A549 (cell line): ENCODE data around the gene SAMD4B. TPM values are rescaled to one million over a fixed set of nuclear protein-coding genes. Genes with fewer than 3 reads are reported as not detected.

Experiments
- ATAC-seq, 2 experiments: fragments of 200-7000 bp in 1 of 2; fragments of >200 bp in 1 of 2; cut with Nextera tagmentation in 1 of 2; cut with Tn5 transposase in 1 of 2; 3 replicates each; pipeline versions ENCODE4 v1.8.0 to v1.9.1; 2018 to 2020; ENCODE audit warnings: mild to moderate bottlenecking in 1 of 2, moderate library complexity in 1 of 2
- CTCF ChIA-PET: fragments of 300-600 bp; sonication (Branson Sonifier 250); formaldehyde crosslinking; extraction: SDS; loops from one replicate; lab custom pipeline; 2021; ENCODE audit warnings: antibody characterized with exemption, inconsistent platforms; lab: Yijun Ruan, JAX
- POLR2A ChIA-PET: fragments of 350-600 bp; formaldehyde crosslinking; extraction: SDS; loops from one replicate; lab custom pipeline; 2021; ENCODE audit warnings: antibody characterized with exemption, inconsistent platforms; lab: Yijun Ruan, JAX
- DNase-seq, 2 experiments: peaks; one replicate each; pipeline versions ENCODE4 v3.0.0 to v3.0.0-alpha.2; 2011 to 2016; ENCODE audit warnings: low read depth in 1 of 2, low spot score in 1 of 2
- FAIRE-seq: peaks from 2 replicates; lab custom pipeline; 2011; peaks lifted over from hg19 to GRCh38; lab: Jason Lieb, UNC
- H3K27ac ChIP-seq, 2 experiments: fragments of >200 bp; sonication (Bioruptor Twin); formaldehyde crosslinking; 3 replicates each; pipeline ENCODE4 v1.5.1; 2016 to 2017
- H3K4me1 ChIP-seq: fragments of >200 bp; sonication (Bioruptor Twin); formaldehyde crosslinking; 3 replicates; pipeline ENCODE4 v1.6.1; 2016
- H3K4me2 ChIP-seq: fragments of >200 bp; sonication (Bioruptor Twin); formaldehyde crosslinking; 3 replicates; pipeline ENCODE4 v1.6.1; 2016
- H3K4me3 ChIP-seq: fragments of >200 bp; sonication (Bioruptor Twin); formaldehyde crosslinking; 3 replicates; pipeline ENCODE4 v1.5.1; 2016
- H3K9me3 ChIP-seq: fragments of >200 bp; sonication (Bioruptor Twin); formaldehyde crosslinking; 3 replicates; pipeline ENCODE4 v1.6.1; 2016
- ATOH8 ChIP-seq: fragments of 250-450 bp; sonication (Bioruptor Pico); IDR thresholded peaks from 2 replicates; pipeline ENCODE4 v1.5.0; 2020; ENCODE audit warnings: low read depth, mild to moderate bottlenecking, moderate library complexity
- BHLHE40 ChIP-seq: IDR thresholded peaks from 2 replicates; pipeline ENCODE4 v1.6.1; 2012; ENCODE audit warnings: low read depth, low read length, inconsistent platforms
- CBX2 ChIP-seq: fragments of 200-600 bp; sonication (generic); IDR thresholded peaks from 2 replicates; pipeline ENCODE4 v1.6.1; 2016; ENCODE audit warnings: low read depth, mild to moderate bottlenecking, borderline replicate concordance
- CBX8 ChIP-seq: fragments of 200-600 bp; sonication (generic); IDR thresholded peaks from 2 replicates; pipeline ENCODE4 v1.6.1; 2016
- CHD4 ChIP-seq: fragments of 200-600 bp; sonication (generic); IDR thresholded peaks from 2 replicates; pipeline ENCODE4 v1.6.1; 2016; ENCODE audit warnings: antibody characterized with exemption, mild to moderate bottlenecking, borderline replicate concordance
- EP300 ChIP-seq, 2 experiments: fragments of >200 bp; sonication (Bioruptor Twin); formaldehyde crosslinking; IDR thresholded peaks; 2 replicates in 1 of 2; 3 replicates in 1 of 2; pipeline ENCODE4 v1.6.1; 2016 to 2017
- ESRRA ChIP-seq: fragments of 150-350 bp; IDR thresholded peaks from 2 replicates; pipeline ENCODE4 v1.6.1; 2014; ENCODE audit warnings: mild to moderate bottlenecking, low read length, borderline replicate concordance
- FOSL2 ChIP-seq, 2 experiments: fragments of 450-650 bp in 1 of 2; fragments of >200 bp in 1 of 2; sonication (Bioruptor Twin) in 1 of 2; formaldehyde crosslinking; IDR thresholded peaks; 2 replicates each; pipeline versions ENCODE4 v1.5.0 to v1.6.1; 2016 to 2020; ENCODE audit warnings: mild to moderate bottlenecking in 1 of 2, moderate library complexity in 1 of 2
- FOXS1 ChIP-seq: fragments of 250-450 bp; sonication (Bioruptor Pico); IDR thresholded peaks from 2 replicates; pipeline ENCODE4 v1.5.0; 2020; ENCODE audit warnings: mild to moderate bottlenecking, moderate library complexity
- HDAC2 ChIP-seq: fragments of 200-600 bp; sonication (generic); IDR thresholded peaks from 2 replicates; pipeline ENCODE4 v1.6.1; 2016
- HEYL ChIP-seq: fragments of 250-450 bp; sonication (Bioruptor Pico); IDR thresholded peaks from 2 replicates; pipeline ENCODE4 v1.8.0; 2021; ENCODE audit warnings: mild to moderate bottlenecking, moderate library complexity
- HMGXB4 ChIP-seq: fragments of 250-450 bp; sonication (Bioruptor Pico); IDR thresholded peaks from 2 replicates; pipeline ENCODE4 v1.5.0; 2021; ENCODE audit warnings: mild to moderate bottlenecking, moderate library complexity, borderline replicate concordance
- HOXB13 ChIP-seq: fragments of 250-450 bp; sonication (Bioruptor Pico); IDR thresholded peaks from 2 replicates; pipeline ENCODE4 v1.5.0; 2020; ENCODE audit warnings: low read depth, mild to moderate bottlenecking, moderate library complexity
- HOXB5 ChIP-seq: fragments of 250-450 bp; sonication (Bioruptor Pico); IDR thresholded peaks from 2 replicates; pipeline ENCODE4 v1.5.0; 2020; ENCODE audit warnings: mild to moderate bottlenecking, moderate library complexity
- JUN ChIP-seq, 2 experiments: fragments of >200 bp; sonication (Bioruptor Twin); formaldehyde crosslinking; IDR thresholded peaks; 2 replicates in 1 of 2; 3 replicates in 1 of 2; pipeline ENCODE4 v1.6.1; 2016 to 2017
- JUNB ChIP-seq: fragments of >200 bp; sonication (Bioruptor Twin); formaldehyde crosslinking; IDR thresholded peaks from 2 replicates; pipeline ENCODE4 v1.6.1; 2016
- KDM1A ChIP-seq: fragments of 200-600 bp; sonication (generic); IDR thresholded peaks from 2 replicates; pipeline ENCODE4 v1.6.1; 2016; ENCODE audit warnings: low read depth, mild to moderate bottlenecking
- MAFK ChIP-seq: fragments of 450-650 bp; IDR thresholded peaks from 2 replicates; pipeline ENCODE4 v1.6.1; 2014; ENCODE audit not compliant: partially characterized antibody
- MAZ ChIP-seq: fragments of 150-350 bp; IDR thresholded peaks from 2 replicates; pipeline ENCODE4 v1.6.1; 2014; ENCODE audit warnings: antibody characterized with exemption, low read depth, low read length, borderline replicate concordance
- MYC ChIP-seq: IDR thresholded peaks from 2 replicates; pipeline ENCODE4 v1.6.1; 2012; ENCODE audit warnings: mild to moderate bottlenecking, inconsistent platforms, low read length, improper control_type of control experiment, borderline replicate concordance
- NFE2L2 ChIP-seq: fragments of 150-350 bp; conservative IDR thresholded peaks from 2 replicates; pipeline ENCODE4 v1.6.1; 2014; ENCODE audit warnings: low read length
- NPAS2 ChIP-seq: fragments of 250-450 bp; sonication (Bioruptor Pico); IDR thresholded peaks from 2 replicates; pipeline ENCODE4 v1.8.0; 2022; ENCODE audit warnings: mild to moderate bottlenecking, moderate library complexity, borderline replicate concordance
- POLR2A ChIP-seq: IDR thresholded peaks from 2 replicates; pipeline ENCODE4 v1.6.1; 2012; ENCODE audit warnings: mild to moderate bottlenecking, low read length
- RCOR1 ChIP-seq: fragments of 150-350 bp; IDR thresholded peaks from 2 replicates; pipeline ENCODE4 v1.6.1; 2014; ENCODE audit warnings: antibody characterized with exemption, low read length, low read depth
- RFX5 ChIP-seq: fragments of 450-650 bp; IDR thresholded peaks from 2 replicates; pipeline ENCODE4 v1.7.1; 2014; ENCODE audit warnings: antibody characterized with exemption, mild to moderate bottlenecking, moderate library complexity
- RNF2 ChIP-seq: fragments of 200-600 bp; sonication (generic); IDR thresholded peaks from 2 replicates; pipeline ENCODE4 v1.6.1; 2016; ENCODE audit warnings: low read depth, mild to moderate bottlenecking, antibody characterized with exemption, moderate library complexity, borderline replicate concordance
- SMC3 ChIP-seq: fragments of >200 bp; sonication (Bioruptor Twin); formaldehyde crosslinking; IDR thresholded peaks from 3 replicates; pipeline ENCODE4 v1.6.1; 2018; ENCODE audit warnings: inconsistent platforms
- SREBF2 ChIP-seq: fragments of 450-650 bp; IDR thresholded peaks from 2 replicates; pipeline ENCODE4 v1.6.1; 2014; ENCODE audit warnings: mild to moderate bottlenecking, moderate library complexity
- TFCP2L1 ChIP-seq: fragments of 250-450 bp; sonication (Bioruptor Pico); IDR thresholded peaks from 2 replicates; pipeline ENCODE4 v1.5.0; 2021; ENCODE audit warnings: mild to moderate bottlenecking
- TP53 ChIP-seq: fragments of 250-450 bp; sonication (Bioruptor Pico); IDR thresholded peaks from 2 replicates; pipeline ENCODE4 v1.5.0; 2021; ENCODE audit warnings: mild to moderate bottlenecking, moderate library complexity
- ZC3H11A ChIP-seq: fragments of 450-650 bp; IDR thresholded peaks from 2 replicates; pipeline ENCODE4 v1.6.1; 2014; ENCODE audit warnings: antibody characterized with exemption, mild to moderate bottlenecking
- ZFP36 ChIP-seq: fragments of 450-650 bp; IDR thresholded peaks from 2 replicates; pipeline ENCODE4 v1.6.1; 2014; ENCODE audit warnings: borderline replicate concordance; ENCODE audit not compliant: partially characterized antibody
- ZNF302 ChIP-seq: fragments of 250-450 bp; sonication (Bioruptor Pico); IDR thresholded peaks from 2 replicates; pipeline ENCODE4 v1.9.0; 2021; ENCODE audit warnings: inconsistent platforms, mild to moderate bottlenecking, moderate library complexity
- WGBS: methylation state at CpG from one replicate; pipeline ENCODE4 v1.1.6; 2017; ENCODE audit errors: missing lambda C conversion rate; 5-methylcytosine and 5-hydroxymethylcytosine counted together
- polyA plus RNA-seq, 4 experiments: library from polyadenylated mRNA; depleted of rRNA in 3 of 4; stranded (reverse); fragments of >200 nt; fragmentation: RNase III in 1 of 4; extraction: RNeasy Plus Mini Kit Qiagen cat#74134 plus additional on column Dnase treatment in 1 of 4; gene quantifications; 2 replicates in 3 of 4; 3 replicates in 1 of 4; pipeline ENCODE4 v1.2.3, GENCODE V29; 2011 to 2017
- TF ChIP-seq, protein P1 (sequence below): IDR thresholded peaks from 2 replicates; pipeline ENCODE4 v1.6.1; 2012; ENCODE audit warnings: low read depth, borderline replicate concordance
- TF ChIP-seq, protein P2 (sequence below): IDR thresholded peaks from 2 replicates; pipeline ENCODE4 v1.6.1; 2012
- TF ChIP-seq, protein P3 (sequence below): fragments of 150-350 bp; IDR thresholded peaks from 2 replicates; pipeline ENCODE4 v1.6.1; 2014; ENCODE audit warnings: low read depth, mild to moderate bottlenecking, low read length

Gene SAMD4B
- polyA plus RNA-seq, 2 of the 4 experiments (the other 2 are of a cell fraction) = 82.1 to 118 TPM

- FAIRE-seq (peak; percentile 96), DNase-seq (peak; percentile 98 to 99), ATAC-seq (peak; percentile 52 to 84)
- peaks cover 56% of the 10 kb centered on the region for H3K4me1 ChIP-seq
- ChIA-PET POLR2A (interaction anchor here (0.6 to 3.8 kb wide), 12 partner anchors 10 to 823 kb away, joined by 3 to 122 read pairs (median 8); partner anchors contain the start of genes FBXO17, PLEKHG2, RPS16 and SAMD4B), CTCF (interaction anchor here (0.5 to 21.4 kb wide), 75 partner anchors 7 to 995 kb away, joined by 3 to 484 read pairs (median 4); partner anchors contain the start of genes DLL3, EID2, EID2B and FAM98C)
- H3K27ac ChIP-seq = peak overlapping the region; percentile 92 to 99
- peak overlapping the region; percentile 85 for H3K4me2 ChIP-seq
- H3K9me3 ChIP-seq = no peaks in the 10 kb centered on the region
- peak overlapping the region; percentile 22; the same call in 2 of the 3 replicates for H3K4me3 ChIP-seq
- 31% methylated on average over 17 of the region's 17 CpGs for WGBS
- TF ChIP-seq JUN (IDR thresholded peaks at IDR 0.05) (peak; percentile 87 to 93), JUNB (no peak), NFE2L2 (peak; percentile 44), RNF2 (no peak), CBX8 (no peak), MAZ (peak; percentile 93; the same call in 1 of the 2 replicates), HOXB5 (no peak), EP300 (IDR thresholded peaks at IDR 0.05) (no peak; a peak in 1 of 5 replicates), ESRRA (peak; percentile 75; the same call in 1 of the 2 replicates), HDAC2 (no peak), POLR2A (peak; percentile 47; the same call in 1 of the 2 replicates), TP53 (CRISPR knock-in tag) (no peak), CBX2 (no peak), ZC3H11A (peak; percentile 33; the same call in 1 of the 2 replicates), SMC3 (peak; percentile 100), KDM1A (no peak), ATOH8 (CRISPR knock-in tag) (no peak), ZNF302 (CRISPR knock-in tag) (no peak), SREBF2 (no peak; the same call in 1 of the 2 replicates), TFCP2L1 (CRISPR knock-in tag) (peak; percentile 21; the same call in 1 of the 2 replicates), RFX5 (0 out of 2 replicates have a peak, but pooled peaks have one; percentile 46), FOSL2 (IDR thresholded peaks at IDR 0.05) (no peak), FOSL2 (CRISPR knock-in tag; IDR thresholded peaks at IDR 0.05) (peak; percentile 72), HOXB13 (CRISPR knock-in tag) (no peak), BHLHE40 (0 out of 2 replicates have a peak, but pooled peaks have one; percentile 13), FOXS1 (CRISPR knock-in tag) (no peak), MAFK (no peak), ZFP36 (peak; percentile 94), NPAS2 (CRISPR knock-in tag) (no peak), HMGXB4 (no peak), CHD4 (no peak), MYC (no peak; the same call in 1 of the 2 replicates), RCOR1 (peak; percentile 92; the same call in 1 of the 2 replicates), HEYL (CRISPR knock-in tag) (no peak)
- TF ChIP-seq, protein P1, sequence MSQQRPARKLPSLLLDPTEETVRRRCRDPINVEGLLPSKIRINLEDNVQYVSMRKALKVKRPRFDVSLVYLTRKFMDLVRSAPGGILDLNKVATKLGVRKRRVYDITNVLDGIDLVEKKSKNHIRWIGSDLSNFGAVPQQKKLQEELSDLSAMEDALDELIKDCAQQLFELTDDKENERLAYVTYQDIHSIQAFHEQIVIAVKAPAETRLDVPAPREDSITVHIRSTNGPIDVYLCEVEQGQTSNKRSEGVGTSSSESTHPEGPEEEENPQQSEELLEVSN = no peak
- TF ChIP-seq, protein P2, sequence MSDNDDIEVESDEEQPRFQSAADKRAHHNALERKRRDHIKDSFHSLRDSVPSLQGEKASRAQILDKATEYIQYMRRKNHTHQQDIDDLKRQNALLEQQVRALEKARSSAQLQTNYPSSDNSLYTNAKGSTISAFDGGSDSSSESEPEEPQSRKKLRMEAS = peak; percentile 60
- TF ChIP-seq, protein P3, sequence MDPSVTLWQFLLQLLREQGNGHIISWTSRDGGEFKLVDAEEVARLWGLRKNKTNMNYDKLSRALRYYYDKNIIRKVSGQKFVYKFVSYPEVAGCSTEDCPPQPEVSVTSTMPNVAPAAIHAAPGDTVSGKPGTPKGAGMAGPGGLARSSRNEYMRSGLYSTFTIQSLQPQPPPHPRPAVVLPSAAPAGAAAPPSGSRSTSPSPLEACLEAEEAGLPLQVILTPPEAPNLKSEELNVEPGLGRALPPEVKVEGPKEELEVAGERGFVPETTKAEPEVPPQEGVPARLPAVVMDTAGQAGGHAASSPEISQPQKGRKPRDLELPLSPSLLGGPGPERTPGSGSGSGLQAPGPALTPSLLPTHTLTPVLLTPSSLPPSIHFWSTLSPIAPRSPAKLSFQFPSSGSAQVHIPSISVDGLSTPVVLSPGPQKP = no peak
These were observed 55.4 kb downstream of the SAMD4B start for GRCh38 chr19:39397360-39398296.
